Fibroblast of mammary gland (primary cell): ENCODE data around the gene ACTL7B.

Experiments
- DNase-seq: peaks from one replicate; pipeline ENCODE4 v3.0.0-alpha.2; 2010; ENCODE audit warnings: low read depth
- H3K4me3 ChIP-seq: 2 replicates; pipeline ENCODE4 v1.5.1; 2011; ENCODE audit warnings: low read depth, mild to moderate bottlenecking, low read length, moderate library complexity; ENCODE audit not compliant: control insufficient read depth
- CTCF ChIP-seq: conservative IDR thresholded peaks from 2 replicates; pipeline ENCODE4 v1.5.1; 2011; ENCODE audit warnings: low read depth, low read length, inconsistent platforms; ENCODE audit not compliant: control insufficient read depth, insufficient read depth

The ACTL7B gene

GRCh38 chr9:108836319-108836718 is 19.5 kb downstream of the ACTL7B start:
- DNase-seq: no peak
- no peak overlapping the region for H3K4me3 ChIP-seq
- no peak for TF ChIP-seq CTCF

DNA sequence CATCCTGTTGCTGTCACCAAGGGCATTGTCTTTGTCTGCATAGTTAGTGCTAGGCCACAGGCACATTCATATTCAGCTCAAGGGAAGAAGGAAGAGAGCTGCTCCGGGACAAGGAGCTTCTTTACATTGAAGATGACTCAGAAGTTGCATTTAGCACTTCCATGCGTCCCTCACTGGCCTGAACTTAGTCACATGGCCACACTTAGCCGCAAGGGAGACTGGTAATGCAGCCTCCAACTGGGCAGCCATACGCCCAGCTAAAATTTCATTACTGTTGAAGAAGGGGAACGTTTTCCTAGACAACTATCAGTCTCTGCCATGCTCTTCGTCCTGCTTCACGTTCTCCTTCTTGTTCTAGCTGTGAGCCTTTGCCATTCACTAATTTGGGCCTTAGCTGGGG is 20.0 kb downstream of the ACTL7B start:
- no peak for TF ChIP-seq CTCF
- DNase-seq: no peak
- no peak overlapping the region for H3K4me3 ChIP-seq

DNA sequence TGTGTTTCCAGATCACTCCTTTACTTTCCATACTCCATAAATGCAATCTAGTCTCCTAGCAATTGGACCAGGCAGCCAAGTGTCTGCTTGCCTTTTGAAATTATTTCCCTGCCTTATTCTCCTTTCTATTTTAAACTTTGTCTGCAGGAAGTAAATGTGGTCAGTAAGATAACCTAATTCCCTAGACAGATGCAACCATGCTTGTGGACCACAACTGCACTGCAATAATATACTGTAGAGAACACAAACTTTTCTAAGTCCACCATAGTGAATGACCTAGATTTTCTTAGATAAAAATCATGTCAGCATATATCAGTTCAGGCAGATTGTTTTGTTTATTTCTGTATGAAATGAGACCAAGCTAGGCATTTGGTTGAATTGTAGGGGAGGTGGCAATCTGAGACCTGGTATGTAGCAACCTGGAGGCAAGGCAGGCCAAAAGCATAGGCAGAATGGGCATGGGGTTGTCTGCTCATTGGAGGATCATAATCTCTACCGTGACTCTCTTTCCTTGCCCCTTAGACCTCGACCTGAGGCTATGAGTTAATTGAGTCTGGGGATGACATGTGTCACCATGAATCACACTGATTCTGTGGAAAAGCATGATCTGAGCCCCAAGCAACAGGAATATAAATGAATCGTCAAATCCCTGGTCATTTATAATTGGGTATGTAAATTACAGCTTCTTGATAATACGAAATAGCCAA is 20.7 kb downstream of the ACTL7B start:
- no peak for DNase-seq
- no peak overlapping the region for H3K4me3 ChIP-seq
- no peak for TF ChIP-seq CTCF

DNA sequence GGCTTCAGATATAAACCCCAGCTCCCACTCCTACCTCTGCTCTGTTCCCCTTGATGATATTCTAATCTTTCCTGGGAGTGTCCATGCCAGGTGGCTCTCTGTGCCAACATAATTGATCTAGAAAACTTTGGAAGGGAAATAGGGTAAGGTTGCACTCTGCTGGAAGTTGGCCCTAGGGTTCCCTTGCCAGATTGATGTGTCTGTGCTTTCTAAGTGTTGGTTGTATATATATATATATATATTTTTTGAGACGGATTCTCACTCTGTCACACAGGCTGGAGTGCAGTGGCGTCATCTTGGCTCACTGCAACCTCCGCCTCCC is 23.6 kb downstream of the ACTL7B start:
- no peak for TF ChIP-seq CTCF
- no peak overlapping the region for H3K4me3 ChIP-seq
- no peak for DNase-seq

DNA sequence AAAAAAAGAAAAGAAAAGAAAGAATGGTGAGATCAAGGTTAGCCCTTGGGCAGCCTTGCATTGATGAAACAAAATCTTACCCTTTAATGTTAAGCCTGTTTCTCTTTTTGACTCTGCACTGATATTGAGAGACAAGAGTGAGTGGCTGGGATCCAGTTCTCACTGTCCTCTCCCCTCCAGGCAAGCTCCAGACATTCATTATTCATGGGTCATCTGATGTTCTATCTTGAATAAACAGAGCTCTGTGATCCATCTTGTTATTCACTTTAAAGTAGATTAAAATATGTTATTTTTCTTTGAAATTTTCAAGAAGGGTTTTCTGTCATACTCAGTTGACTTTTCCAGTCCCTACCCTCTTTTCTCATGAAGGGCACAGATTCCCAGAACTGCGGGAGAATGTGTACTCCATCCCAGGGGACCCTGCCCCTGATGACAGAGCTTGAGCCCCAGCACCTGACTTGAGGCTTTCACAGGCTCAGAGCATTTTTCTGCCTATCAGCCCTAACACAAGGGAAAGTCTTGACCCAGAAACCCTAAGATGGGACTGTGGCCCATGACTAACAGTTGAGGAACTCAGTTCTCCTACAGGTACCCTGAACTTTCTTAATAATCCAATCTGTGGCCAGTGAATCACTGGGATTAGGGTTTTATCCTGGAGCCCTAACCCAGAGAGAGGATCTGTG is 24.1 kb downstream of the ACTL7B start:
- no peak for DNase-seq
- TF ChIP-seq CTCF: no peak
- no peak overlapping the region for H3K4me3 ChIP-seq

DNA sequence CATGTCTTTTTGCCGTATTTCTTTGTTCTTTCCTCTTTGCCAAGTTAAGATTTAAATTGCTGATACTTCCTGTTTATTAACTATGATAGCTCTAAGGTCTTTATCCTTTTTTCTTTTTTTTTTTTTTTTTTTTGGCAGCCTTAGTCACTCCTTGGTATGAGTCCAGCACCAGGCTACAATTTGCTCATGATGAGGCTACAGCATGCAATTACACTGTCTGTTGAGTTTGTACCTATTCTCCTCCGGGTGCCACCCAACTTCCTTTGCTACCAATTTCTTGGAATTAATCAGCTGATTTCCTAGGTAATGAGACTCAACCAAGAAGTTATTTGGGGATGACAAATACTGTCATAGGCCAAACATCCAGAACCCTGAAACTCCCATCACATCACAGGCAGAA is 25.5 kb downstream of the ACTL7B start:
- DNase-seq: peak; percentile 14
- no peak for TF ChIP-seq CTCF
- no peak overlapping the region for H3K4me3 ChIP-seq
